NT2/D1 (cell line): ENCODE measurements around the gene SLCO3A1.

ENCODE experiments used
- SUZ12 ChIP-seq: IDR thresholded peaks from 2 replicates; pipeline ENCODE4 v1.6.1; 2011; ENCODE audit not compliant: insufficient read length, insufficient read depth; ENCODE audit errors: extremely low read depth
- YY1 ChIP-seq: IDR thresholded peaks from 2 replicates; pipeline ENCODE4 v1.6.1; 2011; ENCODE audit not compliant: insufficient read length, insufficient read depth
- ZNF274 ChIP-seq: IDR thresholded peaks from 2 replicates; pipeline ENCODE4 v1.6.1; 2011; ENCODE audit warnings: mild to moderate bottlenecking, low read depth, low read length

GRCh38 chr15:91946075-91946474, 92.6 kb downstream of the SLCO3A1 start:
- no peak for TF ChIP-seq YY1
- no peak for TF ChIP-seq SUZ12
- no peak for TF ChIP-seq ZNF274
